Keratinocyte (primary cell): Measurements from ENCODE around the gene DPH2. TPM values are rescaled to one million over a fixed set of nuclear protein-coding genes. Genes with fewer than 3 reads are reported as not detected.

ENCODE experiments used
- DNase-seq: peaks from one replicate; pipeline ENCODE4 v3.0.0-alpha.2; 2011; ENCODE audit warnings: low read depth, missing footprints, low spot score
- FAIRE-seq: peaks from 2 replicates; lab custom pipeline; 2011; peaks lifted over from hg19 to GRCh38; lab: Jason Lieb, UNC
- H2AFZ ChIP-seq: 2 replicates; pipeline ENCODE4 v1.6.0; 2012; ENCODE audit warnings: low read length, control low read depth, inconsistent platforms; ENCODE audit not compliant: control insufficient read depth
- H3K27ac ChIP-seq: 2 replicates; pipeline ENCODE4 v1.5.1; 2011; ENCODE audit warnings: low read length; ENCODE audit not compliant: control insufficient read depth, insufficient read depth
- H3K27me3 ChIP-seq: 3 replicates; pipeline ENCODE4 v1.6.0; 2011; ENCODE audit warnings: low read length; ENCODE audit not compliant: control insufficient read depth, insufficient read depth; ENCODE audit errors: extremely low read depth
- H3K36me3 ChIP-seq, 2 experiments: 2 replicates in 1 of 2; 3 replicates in 1 of 2; pipeline ENCODE4 v1.5.1; 2011; ENCODE audit warnings: low read length in 2 of 2, mild to moderate bottlenecking in 1 of 2; ENCODE audit not compliant: control insufficient read depth in 2 of 2, insufficient read depth in 2 of 2; ENCODE audit errors: extremely low read depth in 1 of 2
- H3K4me1 ChIP-seq: 3 replicates; pipeline ENCODE4 v1.5.1; 2011; ENCODE audit warnings: low read length; ENCODE audit not compliant: control insufficient read depth, insufficient read depth; ENCODE audit errors: extremely low read depth
- H3K4me2 ChIP-seq: 3 replicates; pipeline ENCODE4 v1.6.0; 2011; ENCODE audit warnings: low read depth, low read length; ENCODE audit not compliant: control insufficient read depth, insufficient read depth; ENCODE audit errors: extremely low read depth
- H3K4me3 ChIP-seq, 3 experiments: fragments of 200-600 bp in 1 of 3; sonication (generic) in 1 of 3; 2 replicates in 2 of 3; 3 replicates in 1 of 3; pipeline ENCODE4 v1.5.1; 2011 to 2016; ENCODE audit warnings: low read length in 3 of 3, mild to moderate bottlenecking in 3 of 3, control low read depth in 2 of 3, inconsistent platforms in 1 of 3, low read depth in 1 of 3, mixed read lengths in 1 of 3, mixed run types in 1 of 3, moderate library complexity in 1 of 3; ENCODE audit not compliant: control insufficient read depth in 2 of 3, insufficient read depth in 2 of 3; ENCODE audit errors: extremely low read depth in 1 of 3
- H3K79me2 ChIP-seq: 2 replicates; pipeline ENCODE4 v1.6.0; 2012; ENCODE audit warnings: low read length; ENCODE audit not compliant: control insufficient read depth, insufficient read depth
- H3K9ac ChIP-seq: 3 replicates; pipeline ENCODE4 v1.6.0; 2011; ENCODE audit warnings: low read length; ENCODE audit not compliant: control insufficient read depth, insufficient read depth; ENCODE audit errors: extremely low read depth
- H3K9me1 ChIP-seq: 3 replicates; pipeline ENCODE4 v1.6.0; 2011; ENCODE audit warnings: low read length; ENCODE audit not compliant: control insufficient read depth, insufficient read depth; ENCODE audit errors: extremely low read depth
- H3K9me3 ChIP-seq: 2 replicates; pipeline ENCODE4 v1.5.1; 2012; ENCODE audit warnings: low read depth, low read length; ENCODE audit not compliant: control insufficient read depth
- H4K20me1 ChIP-seq: 3 replicates; pipeline ENCODE4 v1.6.0; 2011; ENCODE audit warnings: low read length; ENCODE audit not compliant: control insufficient read depth, insufficient read depth; ENCODE audit errors: extremely low read depth
- EZH2 ChIP-seq: IDR thresholded peaks from one replicate; pipeline ENCODE4 v1.6.1; 2012; ENCODE audit warnings: inconsistent platforms, mild to moderate bottlenecking, low read length, moderate library complexity
- dilution Hi-C: fragments of 300-500 bp; cut with MboI; formaldehyde crosslinking; loops from one replicate; pipeline ENCODE4 v1.7.0; 2020; ENCODE audit warnings: low sequenced_read_pairs; ENCODE audit not compliant: extremely low pct_ligation_motif_present
- polyA plus RNA-seq, 5 experiments: library from polyadenylated mRNA; depleted of rRNA in 3 of 5; stranded (reverse) in 3 of 5; stranded (forward) in 1 of 5; unstranded in 1 of 5; fragments of >200 nt; gene quantifications; 1 replicate in 1 of 5; 2 replicates in 3 of 5; 3 replicates in 1 of 5; pipeline versions ENCODE4 v1.2.1 to v1.2.3, GENCODE V29; 2011 to 2012; ENCODE audit warnings: missing spikeins in 2 of 5, low read depth in 1 of 5, low replicate concordance in 1 of 5
- TF ChIP-seq, protein P1 (sequence below), 3 experiments: IDR thresholded peaks in 1 of 3; conservative IDR thresholded peaks in 1 of 3; optimal IDR thresholded peaks in 1 of 3; 2 replicates in 2 of 3; 3 replicates in 1 of 3; pipeline versions ENCODE3 to v1.5.1; 2011; ENCODE audit warnings: low read length in 3 of 3, mild to moderate bottlenecking in 3 of 3, moderate library complexity in 2 of 3, control low read depth in 1 of 3, inconsistent platforms in 1 of 3; ENCODE audit not compliant: insufficient read depth in 2 of 3; ENCODE audit errors: extremely low read depth in 1 of 3

DPH2 gene
- polyA plus RNA-seq, 1 donor (not counting 4 experiments of a cell fraction or from before 2014, with no cell fraction given), result 30.3 TPM

DNA sequence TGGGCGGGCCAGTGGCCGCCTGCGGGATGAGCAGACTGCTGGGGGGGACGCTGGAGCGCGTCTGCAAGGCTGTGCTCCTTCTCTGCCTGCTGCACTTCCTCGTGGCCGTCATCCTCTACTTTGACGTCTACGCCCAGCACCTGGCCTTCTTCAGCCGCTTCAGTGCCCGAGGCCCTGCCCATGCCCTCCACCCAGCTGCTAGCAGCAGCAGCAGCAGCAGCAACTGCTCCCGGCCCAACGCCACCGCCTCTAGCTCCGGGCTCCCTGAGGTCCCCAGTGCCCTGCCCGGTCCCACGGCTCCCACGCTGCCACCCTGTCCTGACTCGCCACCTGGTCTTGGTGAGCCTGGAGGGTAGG is 11.3 kb downstream of the DPH2 start:
- H3K36me3 ChIP-seq, result peaks cover 35 to 45% of the 10 kb centered on the region in 2 experiments
- dilution Hi-C loops, result no loop called here
- H2AFZ ChIP-seq, result no peak overlapping the region
- DNase-seq (no peak), FAIRE-seq (no peak)
- no peaks in the 10 kb centered on the region for H3K9me3 ChIP-seq
- H3K9ac ChIP-seq, result peak overlapping the region; percentile 94
- H3K27ac ChIP-seq, result peak overlapping the region; percentile 92
- peak overlapping the region; percentile 46 to 74 (median 51) for H3K4me3 ChIP-seq
- H3K4me2 ChIP-seq, result peak overlapping the region; percentile 83
- peaks cover 59% of the 10 kb centered on the region for H3K79me2 ChIP-seq
- TF ChIP-seq, protein P1, sequence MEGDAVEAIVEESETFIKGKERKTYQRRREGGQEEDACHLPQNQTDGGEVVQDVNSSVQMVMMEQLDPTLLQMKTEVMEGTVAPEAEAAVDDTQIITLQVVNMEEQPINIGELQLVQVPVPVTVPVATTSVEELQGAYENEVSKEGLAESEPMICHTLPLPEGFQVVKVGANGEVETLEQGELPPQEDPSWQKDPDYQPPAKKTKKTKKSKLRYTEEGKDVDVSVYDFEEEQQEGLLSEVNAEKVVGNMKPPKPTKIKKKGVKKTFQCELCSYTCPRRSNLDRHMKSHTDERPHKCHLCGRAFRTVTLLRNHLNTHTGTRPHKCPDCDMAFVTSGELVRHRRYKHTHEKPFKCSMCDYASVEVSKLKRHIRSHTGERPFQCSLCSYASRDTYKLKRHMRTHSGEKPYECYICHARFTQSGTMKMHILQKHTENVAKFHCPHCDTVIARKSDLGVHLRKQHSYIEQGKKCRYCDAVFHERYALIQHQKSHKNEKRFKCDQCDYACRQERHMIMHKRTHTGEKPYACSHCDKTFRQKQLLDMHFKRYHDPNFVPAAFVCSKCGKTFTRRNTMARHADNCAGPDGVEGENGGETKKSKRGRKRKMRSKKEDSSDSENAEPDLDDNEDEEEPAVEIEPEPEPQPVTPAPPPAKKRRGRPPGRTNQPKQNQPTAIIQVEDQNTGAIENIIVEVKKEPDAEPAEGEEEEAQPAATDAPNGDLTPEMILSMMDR (optimal IDR thresholded peaks at IDR 0.05 in 1 of 3, IDR thresholded peaks at IDR 0.05 in 1 of 3, conservative IDR thresholded peaks at IDR 0.05 in 1 of 3; ENCODE audit: extremely low read depth in 1 of 3, insufficient read depth in 2 of 3, low read length in 3 of 3), result no peak
- TF ChIP-seq EZH2, result no peak
- H3K27me3 ChIP-seq, result no peaks in the 10 kb centered on the region
- H3K9me1 ChIP-seq, result no peaks in the 10 kb centered on the region
- H4K20me1 ChIP-seq, result no peaks in the 10 kb centered on the region
- peaks cover 39% of the 10 kb centered on the region for H3K4me1 ChIP-seq

- H3K4me3 ChIP-seq, result no peak overlapping the region
- peak overlapping the region; percentile 94 for H3K9ac ChIP-seq
- dilution Hi-C loops, result no loop called here
- peaks cover 54% of the 10 kb centered on the region for H3K79me2 ChIP-seq
- H3K36me3 ChIP-seq, result peaks cover 30 to 46% of the 10 kb centered on the region in 2 experiments
- H3K27ac ChIP-seq, result peak overlapping the region; percentile 92
- H3K9me1 ChIP-seq, result no peaks in the 10 kb centered on the region
- H3K4me2 ChIP-seq, result peak overlapping the region; percentile 83
- DNase-seq, result no peak
- no peak for TF ChIP-seq EZH2
- TF ChIP-seq, protein P1 (optimal IDR thresholded peaks at IDR 0.05 in 1 of 3, IDR thresholded peaks at IDR 0.05 in 1 of 3, conservative IDR thresholded peaks at IDR 0.05 in 1 of 3; ENCODE audit: extremely low read depth in 1 of 3, insufficient read depth in 2 of 3, low read length in 3 of 3), result no peak
- H4K20me1 ChIP-seq, result no peaks in the 10 kb centered on the region
- H2AFZ ChIP-seq, result no peak overlapping the region
- H3K9me3 ChIP-seq, result no peaks in the 10 kb centered on the region
- H3K27me3 ChIP-seq, result no peaks in the 10 kb centered on the region
- H3K4me1 ChIP-seq, result peaks cover 40% of the 10 kb centered on the region
- no peak for FAIRE-seq
These were observed 11.8 kb downstream of the DPH2 start for GRCh38 chr1:43981636-43982035.
